ENCODE results near the gene STX1B. TPM values are rescaled to one million over a fixed set of nuclear protein-coding genes. Genes with fewer than 3 reads are reported as not detected.

STX1B gene
- total and polyA plus RNA-seq, 2 of the 8 experiments (the other 6 are each of a cell fraction or from before 2014, with no cell fraction given), result 8.9 to 20.2 TPM

Small RNA genes within 50 kb of the gene (small RNA-seq; reads per million reads assigned to genes)
- gene AC135048.1 (ENCODE audit: insufficient read depth), result not detected

Other genes starting within 250 kb of the STX1B start
- 5.2 and 6.0 TPM in 2 replicates for gene CFAP119, start 248.6 kb downstream of the STX1B start, total RNA-seq (2021; fragmentation: NEBNext Ultra II Directional; extraction: Animal tissue kit (Norgen Biotek cat#: 25700))
- gene CFAP119, start 248.6 kb downstream of the STX1B start, polyA plus RNA-seq (2011; rRNA removed), result 5.6 and 7.1 TPM in 2 replicates
- 68.7 and 70.8 TPM in 2 replicates for gene RNF40, start 248.3 kb downstream of the STX1B start, total RNA-seq (2021; fragmentation: NEBNext Ultra II Directional; extraction: Animal tissue kit (Norgen Biotek cat#: 25700))
- 36.9 and 38.5 TPM in 2 replicates for gene RNF40, start 248.3 kb downstream of the STX1B start, polyA plus RNA-seq (2011; rRNA removed)
- gene ZNF629, start 223.4 kb downstream of the STX1B start, total RNA-seq (2021; fragmentation: NEBNext Ultra II Directional; extraction: Animal tissue kit (Norgen Biotek cat#: 25700)), result 19.3 and 19.5 TPM in 2 replicates
- 11.0 and 13.6 TPM in 2 replicates for gene ZNF629, start 223.4 kb downstream of the STX1B start, polyA plus RNA-seq (2011; rRNA removed)
- 16.5 and 17.2 TPM in 2 replicates for gene BCL7C, start 116.6 kb downstream of the STX1B start, total RNA-seq (2021; fragmentation: NEBNext Ultra II Directional; extraction: Animal tissue kit (Norgen Biotek cat#: 25700))
- 8.6 and 10.9 TPM in 2 replicates for gene BCL7C, start 116.6 kb downstream of the STX1B start, polyA plus RNA-seq (2011; rRNA removed)
- gene CTF1, start 114.0 kb downstream of the STX1B start, total RNA-seq (2021; fragmentation: NEBNext Ultra II Directional; extraction: Animal tissue kit (Norgen Biotek cat#: 25700)), result 0.77 and 0.97 TPM in 2 replicates
- gene CTF1, start 114.0 kb downstream of the STX1B start, polyA plus RNA-seq (2011; rRNA removed), result 3.4 and 5.0 TPM in 2 replicates
- gene FBXL19, start 87.1 kb downstream of the STX1B start, total RNA-seq (2021; fragmentation: NEBNext Ultra II Directional; extraction: Animal tissue kit (Norgen Biotek cat#: 25700)), result 72.2 and 74.8 TPM in 2 replicates
- gene FBXL19, start 87.1 kb downstream of the STX1B start, polyA plus RNA-seq (2011; rRNA removed), result 47.2 and 77.3 TPM in 2 replicates
- 8.7 and 10.0 TPM in 2 replicates for gene ORAI3, start 61.6 kb downstream of the STX1B start, total RNA-seq (2021; fragmentation: NEBNext Ultra II Directional; extraction: Animal tissue kit (Norgen Biotek cat#: 25700))
- gene ORAI3, start 61.6 kb downstream of the STX1B start, polyA plus RNA-seq (2011; rRNA removed), result 24.5 and 26.8 TPM in 2 replicates
- gene SETD1A, start 52.9 kb downstream of the STX1B start, total RNA-seq (2021; fragmentation: NEBNext Ultra II Directional; extraction: Animal tissue kit (Norgen Biotek cat#: 25700)), result 29.0 and 29.6 TPM in 2 replicates
- gene SETD1A, start 52.9 kb downstream of the STX1B start, polyA plus RNA-seq (2011; rRNA removed), result 4.8 and 8.3 TPM in 2 replicates
- 2.9 and 3.1 TPM in 2 replicates for gene HSD3B7, start 25.4 kb downstream of the STX1B start, total RNA-seq (2021; fragmentation: NEBNext Ultra II Directional; extraction: Animal tissue kit (Norgen Biotek cat#: 25700))
- 6.6 and 9.8 TPM in 2 replicates for gene HSD3B7, start 25.4 kb downstream of the STX1B start, polyA plus RNA-seq (2011; rRNA removed)
- gene STX4, start 22.9 kb upstream of the STX1B start, total RNA-seq (2021; fragmentation: NEBNext Ultra II Directional; extraction: Animal tissue kit (Norgen Biotek cat#: 25700)), result 32.3 and 39.2 TPM in 2 replicates
- 25.8 and 32.1 TPM in 2 replicates for gene STX4, start 22.9 kb upstream of the STX1B start, polyA plus RNA-seq (2011; rRNA removed)
- gene ZNF668, start 63.6 kb upstream of the STX1B start, total RNA-seq (2021; fragmentation: NEBNext Ultra II Directional; extraction: Animal tissue kit (Norgen Biotek cat#: 25700)), result 13.6 and 14.0 TPM in 2 replicates
- 14.3 and 18.8 TPM in 2 replicates for gene ZNF668, start 63.6 kb upstream of the STX1B start, polyA plus RNA-seq (2011; rRNA removed)
- 25.0 TPM in 2 replicates for gene ZNF646, start 63.8 kb upstream of the STX1B start, total RNA-seq (2021; fragmentation: NEBNext Ultra II Directional; extraction: Animal tissue kit (Norgen Biotek cat#: 25700))
- gene ZNF646, start 63.8 kb upstream of the STX1B start, polyA plus RNA-seq (2011; rRNA removed), result 6.5 and 9.9 TPM in 2 replicates
- gene PRSS53, start 78.3 kb upstream of the STX1B start, total RNA-seq (2021; fragmentation: NEBNext Ultra II Directional; extraction: Animal tissue kit (Norgen Biotek cat#: 25700)), result 1.7 and 2.5 TPM in 2 replicates
- gene PRSS53, start 78.3 kb upstream of the STX1B start, polyA plus RNA-seq (2011; rRNA removed), result 2.6 and 3.6 TPM in 2 replicates
- gene VKORC1, start 84.2 kb upstream of the STX1B start, total RNA-seq (2021; fragmentation: NEBNext Ultra II Directional; extraction: Animal tissue kit (Norgen Biotek cat#: 25700)), result 83.3 and 84.1 TPM in 2 replicates
- gene VKORC1, start 84.2 kb upstream of the STX1B start, polyA plus RNA-seq (2011; rRNA removed), result 483 and 512 TPM in 2 replicates
- 49.6 and 51.5 TPM in 2 replicates for gene BCKDK, start 97.7 kb upstream of the STX1B start, total RNA-seq (2021; fragmentation: NEBNext Ultra II Directional; extraction: Animal tissue kit (Norgen Biotek cat#: 25700))
- gene BCKDK, start 97.7 kb upstream of the STX1B start, polyA plus RNA-seq (2011; rRNA removed), result 77.1 and 97.1 TPM in 2 replicates
- 61.6 and 68.7 TPM in 2 replicates for gene KAT8, start 107.0 kb upstream of the STX1B start, total RNA-seq (2021; fragmentation: NEBNext Ultra II Directional; extraction: Animal tissue kit (Norgen Biotek cat#: 25700))
- 52.6 and 60.8 TPM in 2 replicates for gene KAT8, start 107.0 kb upstream of the STX1B start, polyA plus RNA-seq (2011; rRNA removed)
- gene PRSS8, start 125.1 kb upstream of the STX1B start, total RNA-seq (2021; fragmentation: NEBNext Ultra II Directional; extraction: Animal tissue kit (Norgen Biotek cat#: 25700)), result 86.1 and 87.7 TPM in 2 replicates
- 273 and 321 TPM in 2 replicates for gene PRSS8, start 125.1 kb upstream of the STX1B start, polyA plus RNA-seq (2011; rRNA removed)
- gene PRSS36, start 139.4 kb upstream of the STX1B start, total RNA-seq (2021; fragmentation: NEBNext Ultra II Directional; extraction: Animal tissue kit (Norgen Biotek cat#: 25700)), result 1.3 TPM in 2 replicates
- 1.9 and 3.1 TPM in 2 replicates for gene PRSS36, start 139.4 kb upstream of the STX1B start, polyA plus RNA-seq (2011; rRNA removed)
- gene FUS, start 169.5 kb upstream of the STX1B start, total RNA-seq (2021; fragmentation: NEBNext Ultra II Directional; extraction: Animal tissue kit (Norgen Biotek cat#: 25700)), result 685 and 686 TPM in 2 replicates
- gene FUS, start 169.5 kb upstream of the STX1B start, polyA plus RNA-seq (2011; rRNA removed), result 484 and 491 TPM in 2 replicates
- 29.9 and 32.2 TPM in 2 replicates for gene PYCARD, start 192.1 kb upstream of the STX1B start, total RNA-seq (2021; fragmentation: NEBNext Ultra II Directional; extraction: Animal tissue kit (Norgen Biotek cat#: 25700))
- gene PYCARD, start 192.1 kb upstream of the STX1B start, polyA plus RNA-seq (2011; rRNA removed), result 77.9 and 87.0 TPM in 2 replicates
- gene TRIM72, start 203.5 kb upstream of the STX1B start, total RNA-seq (2021; fragmentation: NEBNext Ultra II Directional; extraction: Animal tissue kit (Norgen Biotek cat#: 25700)), result 1.3 and 2.1 TPM in 2 replicates
- gene TRIM72, start 203.5 kb upstream of the STX1B start, polyA plus RNA-seq (2011; rRNA removed), result 0.57 and 0.97 TPM in 2 replicates
- gene PYDC1, start 206.5 kb upstream of the STX1B start, total RNA-seq (2021; fragmentation: NEBNext Ultra II Directional; extraction: Animal tissue kit (Norgen Biotek cat#: 25700)), result 3.0 and 3.5 TPM in 2 replicates
- 5.9 and 11.1 TPM in 2 replicates for gene PYDC1, start 206.5 kb upstream of the STX1B start, polyA plus RNA-seq (2011; rRNA removed)
- gene ITGAM, start 249.3 kb upstream of the STX1B start, total RNA-seq (2021; fragmentation: NEBNext Ultra II Directional; extraction: Animal tissue kit (Norgen Biotek cat#: 25700)), result 0.22 and 0.44 TPM in 2 replicates
- gene ITGAM, start 249.3 kb upstream of the STX1B start, polyA plus RNA-seq (2011; rRNA removed), result 2.0 and 2.9 TPM in 2 replicates